Measurements from ENCODE around the gene CLSTN2.
A peak's percentile ranks its signal among the peaks of the same experiment; 100 is the strongest.

CLSTN2 gene

GRCh38 chr3:140187028-140187427 is 252.0 kb downstream of the CLSTN2 start:
- DNase-seq (ENCODE audit: low read depth), result no peak

- DNase-seq (ENCODE audit: low read depth), result no peak
These were observed 252.8 kb downstream of the CLSTN2 start for GRCh38 chr3:140187656-140188221.

GRCh38 chr3:140188285-140188684 is 253.3 kb downstream of the CLSTN2 start:
- no peak for DNase-seq (ENCODE audit: low read depth)

- DNase-seq (ENCODE audit: low read depth), result no peak
These were observed 254.3 kb downstream of the CLSTN2 start for GRCh38 chr3:140189267-140189666.

- DNase-seq (ENCODE audit: low read depth), result no peak
These were observed 255.0 kb downstream of the CLSTN2 start for GRCh38 chr3:140189976-140190375.

- DNase-seq (ENCODE audit: low read depth), result no peak
These were observed 262.0 kb downstream of the CLSTN2 start for GRCh38 chr3:140196970-140197369.

- DNase-seq (ENCODE audit: low read depth), result no peak
These were observed 263.3 kb downstream of the CLSTN2 start for GRCh38 chr3:140198242-140198641.

- DNase-seq (ENCODE audit: low read depth), result no peak
These were observed 264.0 kb downstream of the CLSTN2 start for GRCh38 chr3:140199008-140199407.

- DNase-seq (ENCODE audit: low read depth), result no peak
These were observed 264.8 kb downstream of the CLSTN2 start for GRCh38 chr3:140199743-140200142.

GRCh38 chr3:140203510-140203909 is 268.5 kb downstream of the CLSTN2 start:
- DNase-seq (ENCODE audit: low read depth), result no peak

- no peak for DNase-seq (ENCODE audit: low read depth)
These were observed 269.4 kb downstream of the CLSTN2 start for GRCh38 chr3:140204271-140204984.

GRCh38 chr3:140205598-140205997 is 270.6 kb downstream of the CLSTN2 start:
- DNase-seq (ENCODE audit: low read depth), result no peak

GRCh38 chr3:140206196-140207040 is 271.4 kb downstream of the CLSTN2 start:
- no peak for DNase-seq (ENCODE audit: low read depth)

- DNase-seq (ENCODE audit: low read depth), result no peak
These were observed 272.6 kb downstream of the CLSTN2 start for GRCh38 chr3:140207541-140207940.

- peak; percentile 7 for DNase-seq (ENCODE audit: low read depth)
These were observed 281.3 kb downstream of the CLSTN2 start for GRCh38 chr3:140216249-140216648.

- no peak for DNase-seq (ENCODE audit: low read depth)
These were observed 284.3 kb downstream of the CLSTN2 start for GRCh38 chr3:140219291-140219690.

GRCh38 chr3:140219923-140220452 is 285.0 kb downstream of the CLSTN2 start:
- no peak for DNase-seq (ENCODE audit: low read depth)

GRCh38 chr3:140223197-140223596 is 288.2 kb downstream of the CLSTN2 start:
- DNase-seq (ENCODE audit: low read depth), result no peak

- DNase-seq (ENCODE audit: low read depth), result no peak
These were observed 288.6 kb downstream of the CLSTN2 start for GRCh38 chr3:140223631-140224030.

- DNase-seq (ENCODE audit: low read depth), result no peak
These were observed 289.3 kb downstream of the CLSTN2 start for GRCh38 chr3:140224307-140224706.

GRCh38 chr3:140225996-140226395 is 291.0 kb downstream of the CLSTN2 start:
- DNase-seq (ENCODE audit: low read depth), result no peak

- DNase-seq (ENCODE audit: low read depth), result no peak
These were observed 298.7 kb downstream of the CLSTN2 start for GRCh38 chr3:140233702-140234101.

- no peak for DNase-seq (ENCODE audit: low read depth)
These were observed 299.3 kb downstream of the CLSTN2 start for GRCh38 chr3:140234256-140234655.

All from CMK (cell line).